BE2C (cell line): Measurements from ENCODE around the gene RPA1.

Source experiments
- DNase-seq: peaks from one replicate; pipeline ENCODE4 v3.0.0-alpha.2; 2020
- H3K27me3 ChIP-seq: fragments of 250-450 bp; sonication (Bioruptor Pico); 2 replicates; pipeline ENCODE4 v1.5.1; 2020; ENCODE audit warnings: mild to moderate bottlenecking
- H3K36me3 ChIP-seq: fragments of 250-450 bp; sonication (Bioruptor Pico); 2 replicates; pipeline ENCODE4 v1.5.1; 2020; ENCODE audit warnings: mild to moderate bottlenecking
- H3K4me1 ChIP-seq: fragments of 250-450 bp; sonication (Bioruptor Pico); 2 replicates; pipeline ENCODE4 v1.5.1; 2020
- H3K4me3 ChIP-seq: 2 replicates; pipeline ENCODE4 v1.5.1; 2011; ENCODE audit warnings: low read depth, low read length
- H3K9me3 ChIP-seq: fragments of 250-450 bp; sonication (Bioruptor Pico); 2 replicates; pipeline ENCODE4 v1.5.1; 2020
- TF ChIP-seq, protein P1 (sequence below): IDR thresholded peaks from 2 replicates; pipeline ENCODE4 v1.5.1; 2012; ENCODE audit warnings: mild to moderate bottlenecking, low read depth, low read length

The RPA1 gene

DNA sequence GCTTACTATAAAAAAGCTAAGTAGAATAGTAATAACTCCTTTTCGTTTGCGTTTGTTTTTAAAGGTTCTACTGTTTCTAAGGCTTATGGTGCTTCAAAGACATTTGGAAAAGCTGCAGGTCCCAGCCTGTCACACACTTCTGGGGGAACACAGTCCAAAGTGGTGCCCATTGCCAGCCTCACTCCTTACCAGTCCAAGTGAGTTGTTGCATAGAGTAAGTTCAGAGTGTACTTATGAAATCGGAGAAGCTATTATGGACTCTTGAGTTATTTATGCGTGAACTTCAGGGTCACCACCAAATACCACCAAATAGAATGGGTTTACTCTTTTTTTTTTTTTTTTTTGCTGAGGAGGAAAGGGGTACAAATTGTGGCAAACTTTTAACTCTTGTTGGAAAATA, 45.8 kb downstream of the RPA1 start:
- TF ChIP-seq, protein P1, sequence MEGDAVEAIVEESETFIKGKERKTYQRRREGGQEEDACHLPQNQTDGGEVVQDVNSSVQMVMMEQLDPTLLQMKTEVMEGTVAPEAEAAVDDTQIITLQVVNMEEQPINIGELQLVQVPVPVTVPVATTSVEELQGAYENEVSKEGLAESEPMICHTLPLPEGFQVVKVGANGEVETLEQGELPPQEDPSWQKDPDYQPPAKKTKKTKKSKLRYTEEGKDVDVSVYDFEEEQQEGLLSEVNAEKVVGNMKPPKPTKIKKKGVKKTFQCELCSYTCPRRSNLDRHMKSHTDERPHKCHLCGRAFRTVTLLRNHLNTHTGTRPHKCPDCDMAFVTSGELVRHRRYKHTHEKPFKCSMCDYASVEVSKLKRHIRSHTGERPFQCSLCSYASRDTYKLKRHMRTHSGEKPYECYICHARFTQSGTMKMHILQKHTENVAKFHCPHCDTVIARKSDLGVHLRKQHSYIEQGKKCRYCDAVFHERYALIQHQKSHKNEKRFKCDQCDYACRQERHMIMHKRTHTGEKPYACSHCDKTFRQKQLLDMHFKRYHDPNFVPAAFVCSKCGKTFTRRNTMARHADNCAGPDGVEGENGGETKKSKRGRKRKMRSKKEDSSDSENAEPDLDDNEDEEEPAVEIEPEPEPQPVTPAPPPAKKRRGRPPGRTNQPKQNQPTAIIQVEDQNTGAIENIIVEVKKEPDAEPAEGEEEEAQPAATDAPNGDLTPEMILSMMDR: no peak
- Histone ChIP-seq H3K9me3 (no peaks in the 10 kb centered on the region), H3K4me3 (no peak overlapping the region), H3K27me3 (no peaks in the 10 kb centered on the region), H3K36me3 (peaks cover 2% of the 10 kb centered on the region; the same call in 1 of the 2 replicates), H3K4me1 (no peaks in the 10 kb centered on the region)
- no peak for DNase-seq

DNA sequence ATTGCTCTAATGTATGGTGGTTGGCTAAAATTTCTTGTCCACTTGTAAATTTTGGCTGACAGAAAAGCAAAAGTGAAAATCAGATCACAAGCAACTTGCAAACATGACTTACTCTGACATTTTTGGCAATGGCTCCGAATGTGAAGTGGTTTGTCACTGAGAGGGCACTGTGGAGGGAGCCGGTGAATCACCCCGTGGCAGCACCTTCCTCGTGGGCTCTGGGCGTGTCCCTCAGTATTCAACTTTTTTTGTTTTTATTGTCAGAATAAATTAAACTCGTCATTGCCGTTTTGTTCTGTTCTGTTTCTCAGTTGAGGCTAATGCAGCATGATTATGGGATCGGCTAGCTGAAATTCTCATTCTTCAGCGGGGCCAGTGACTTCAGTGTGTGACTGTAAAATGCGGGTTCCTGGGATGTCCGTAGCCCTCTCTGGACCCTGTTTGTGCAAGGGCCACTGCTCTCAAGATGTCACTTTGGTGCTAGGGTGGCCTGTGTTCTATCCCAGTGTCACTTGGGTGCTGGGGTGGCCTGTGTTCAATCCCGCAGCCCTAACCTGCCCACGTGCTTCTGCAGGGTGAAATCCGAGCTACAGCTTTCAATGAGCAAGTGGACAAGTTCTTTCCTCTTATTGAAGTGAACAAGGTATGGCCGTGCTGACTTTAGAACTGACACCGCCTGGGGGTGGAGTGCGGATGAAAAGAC, 48.8 kb downstream of the RPA1 start:
- no peak overlapping the region for H3K4me3 ChIP-seq
- TF ChIP-seq, protein P1: no peak
- H3K27me3 ChIP-seq: no peaks in the 10 kb centered on the region
- H3K9me3 ChIP-seq: no peaks in the 10 kb centered on the region
- no peak for DNase-seq
- peaks cover 11% of the 10 kb centered on the region for H3K36me3 ChIP-seq
- H3K4me1 ChIP-seq: no peaks in the 10 kb centered on the region

DNA sequence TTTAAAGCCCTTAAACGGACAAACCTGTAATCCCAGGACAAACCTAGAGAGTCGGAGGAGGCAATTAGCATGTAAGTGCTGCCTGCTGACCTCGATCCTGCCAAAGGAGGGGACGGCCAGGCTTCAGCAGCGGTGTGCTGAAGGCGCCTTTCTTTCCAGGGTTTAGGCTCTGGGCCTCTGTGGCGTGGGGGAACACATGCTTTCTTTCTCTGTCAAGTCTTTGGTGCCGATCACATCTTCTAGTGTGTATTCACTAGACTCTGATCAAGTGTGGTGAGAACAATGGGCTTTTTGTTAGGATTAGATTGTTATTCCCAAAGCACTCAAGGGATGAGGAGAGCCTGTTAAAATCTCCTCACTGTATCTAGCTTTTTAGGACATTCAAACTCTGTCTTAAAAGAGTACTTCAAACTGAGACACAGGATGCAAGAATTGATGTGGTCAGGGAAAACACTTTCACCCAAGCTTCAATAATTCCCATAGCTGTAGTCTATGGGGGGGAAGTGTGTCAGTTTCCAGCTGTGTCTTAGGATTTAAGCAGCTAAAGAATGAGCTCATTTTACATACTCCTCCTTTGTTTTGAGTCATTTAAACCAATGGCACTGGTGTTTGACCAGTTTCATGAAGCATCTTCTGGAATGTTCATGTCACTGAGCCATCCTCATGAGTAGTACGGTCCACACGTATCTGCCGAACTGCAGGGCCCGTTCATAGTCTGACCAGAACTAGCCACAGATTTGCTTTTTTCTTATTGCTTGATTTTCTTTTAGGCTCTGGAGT, 51.2 kb downstream of the RPA1 start:
- Histone ChIP-seq H3K9me3 (no peaks in the 10 kb centered on the region), H3K4me3 (no peak overlapping the region), H3K4me1 (no peaks in the 10 kb centered on the region), H3K36me3 (peaks cover 25% of the 10 kb centered on the region), H3K27me3 (no peaks in the 10 kb centered on the region)
- TF ChIP-seq, protein P1: no peak
- DNase-seq: no peak

DNA sequence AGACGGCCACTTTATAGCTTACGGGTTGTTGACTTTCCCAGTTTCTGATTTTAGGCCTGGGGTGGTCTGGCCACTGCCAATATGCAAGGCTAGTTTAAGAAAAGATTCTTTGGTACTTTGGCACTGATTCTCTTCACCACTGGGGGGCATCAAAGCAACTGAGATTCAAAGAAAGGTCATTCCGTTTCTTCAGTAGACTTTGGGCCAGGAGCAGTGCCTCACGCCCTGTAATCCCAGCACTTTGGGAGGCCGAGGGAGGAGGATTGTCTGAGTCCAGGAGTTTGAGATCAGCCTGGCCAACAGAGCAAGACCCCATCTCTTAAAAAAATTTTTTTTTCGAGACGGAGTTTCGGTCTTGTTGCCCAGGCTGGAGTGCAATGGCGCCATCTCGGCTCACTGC, 53.0 kb downstream of the RPA1 start:
- Histone ChIP-seq H3K36me3 (peaks cover 26% of the 10 kb centered on the region), H3K4me3 (no peak overlapping the region), H3K27me3 (no peaks in the 10 kb centered on the region), H3K4me1 (no peaks in the 10 kb centered on the region), H3K9me3 (no peaks in the 10 kb centered on the region)
- DNase-seq: peak; percentile 36
- TF ChIP-seq, protein P1: peak; percentile 57

DNA sequence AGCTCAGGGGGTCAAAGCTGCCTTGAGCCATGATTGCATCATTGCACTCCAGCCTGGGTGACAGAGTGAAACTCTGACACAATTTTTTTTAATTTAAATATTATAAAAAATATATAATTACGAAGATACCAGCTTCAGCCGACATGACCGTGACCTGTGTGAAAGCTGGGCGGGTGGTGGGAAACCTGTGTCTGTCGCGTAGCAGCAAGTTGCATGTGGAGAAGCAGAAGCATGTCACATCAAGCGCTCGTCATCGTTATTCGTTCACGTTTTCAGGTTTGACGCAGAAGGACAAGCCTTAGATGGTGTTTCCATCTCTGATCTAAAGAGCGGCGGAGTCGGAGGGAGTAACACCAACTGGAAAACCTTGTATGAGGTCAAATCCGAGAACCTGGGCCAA, 53.7 kb downstream of the RPA1 start:
- TF ChIP-seq, protein P1: no peak
- DNase-seq: no peak
- Histone ChIP-seq H3K4me3 (no peak overlapping the region), H3K4me1 (no peaks in the 10 kb centered on the region), H3K27me3 (no peaks in the 10 kb centered on the region), H3K9me3 (no peaks in the 10 kb centered on the region), H3K36me3 (peaks cover 28% of the 10 kb centered on the region)

DNA sequence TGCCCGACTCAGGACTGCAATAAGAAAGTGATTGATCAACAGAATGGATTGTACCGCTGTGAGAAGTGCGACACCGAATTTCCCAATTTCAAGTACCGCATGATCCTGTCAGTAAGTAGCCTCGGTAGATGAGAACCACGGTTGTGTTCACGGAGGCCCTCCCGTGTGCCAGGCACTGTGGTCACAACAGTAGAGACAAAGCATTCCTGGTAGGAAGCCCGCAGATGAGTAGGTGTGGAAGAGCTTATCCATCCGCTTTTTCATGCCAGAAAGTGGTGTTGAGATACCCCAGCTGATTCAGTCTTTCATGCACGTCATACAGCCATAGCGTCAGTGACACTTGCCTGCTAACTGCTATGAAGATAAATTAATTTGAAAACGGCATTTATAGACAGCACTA, 58.9 kb downstream of the RPA1 start:
- H3K9me3 ChIP-seq: no peaks in the 10 kb centered on the region
- no peaks in the 10 kb centered on the region for H3K4me1 ChIP-seq
- TF ChIP-seq, protein P1: no peak
- H3K27me3 ChIP-seq: no peaks in the 10 kb centered on the region
- H3K4me3 ChIP-seq: no peak overlapping the region
- DNase-seq: no peak
- peaks cover 22% of the 10 kb centered on the region for H3K36me3 ChIP-seq
